SU-DHL-6 (cell line): ENCODE results near the gene SERAC1.

Source experiments
- EZH2phosphoT487 ChIP-seq: fragments of 200-600 bp; sonication (generic), shearing (Covaris generic); conservative IDR thresholded peaks from 2 replicates; pipeline ENCODE4 v1.6.1; 2018; ENCODE audit warnings: mild to moderate bottlenecking, antibody characterized with exemption, low read length, moderate library complexity, mixed read lengths
- TF ChIP-seq, protein P1 (sequence below): fragments of 200-600 bp; sonication (generic); IDR thresholded peaks from one replicate; pipeline ENCODE4 v1.5.1; 2017; ENCODE audit warnings: antibody characterized with exemption, mild to moderate bottlenecking, low read length, moderate library complexity; ENCODE audit not compliant: insufficient read depth, poor library complexity, severe bottlenecking

GRCh38 chr6:158081657-158081935 is 86.5 kb downstream of the SERAC1 start:
- TF ChIP-seq, protein P1, sequence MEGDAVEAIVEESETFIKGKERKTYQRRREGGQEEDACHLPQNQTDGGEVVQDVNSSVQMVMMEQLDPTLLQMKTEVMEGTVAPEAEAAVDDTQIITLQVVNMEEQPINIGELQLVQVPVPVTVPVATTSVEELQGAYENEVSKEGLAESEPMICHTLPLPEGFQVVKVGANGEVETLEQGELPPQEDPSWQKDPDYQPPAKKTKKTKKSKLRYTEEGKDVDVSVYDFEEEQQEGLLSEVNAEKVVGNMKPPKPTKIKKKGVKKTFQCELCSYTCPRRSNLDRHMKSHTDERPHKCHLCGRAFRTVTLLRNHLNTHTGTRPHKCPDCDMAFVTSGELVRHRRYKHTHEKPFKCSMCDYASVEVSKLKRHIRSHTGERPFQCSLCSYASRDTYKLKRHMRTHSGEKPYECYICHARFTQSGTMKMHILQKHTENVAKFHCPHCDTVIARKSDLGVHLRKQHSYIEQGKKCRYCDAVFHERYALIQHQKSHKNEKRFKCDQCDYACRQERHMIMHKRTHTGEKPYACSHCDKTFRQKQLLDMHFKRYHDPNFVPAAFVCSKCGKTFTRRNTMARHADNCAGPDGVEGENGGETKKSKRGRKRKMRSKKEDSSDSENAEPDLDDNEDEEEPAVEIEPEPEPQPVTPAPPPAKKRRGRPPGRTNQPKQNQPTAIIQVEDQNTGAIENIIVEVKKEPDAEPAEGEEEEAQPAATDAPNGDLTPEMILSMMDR = no peak
- TF ChIP-seq EZH2phosphoT487 = no peak
